ENCODE results near the gene MPP2. TPM values are rescaled to one million over a fixed set of nuclear protein-coding genes. Genes with fewer than 3 reads are reported as not detected.

The MPP2 gene
- total RNA-seq, 2 experiments from 2014 or later: 3.5 to 4.0 TPM

DNA sequence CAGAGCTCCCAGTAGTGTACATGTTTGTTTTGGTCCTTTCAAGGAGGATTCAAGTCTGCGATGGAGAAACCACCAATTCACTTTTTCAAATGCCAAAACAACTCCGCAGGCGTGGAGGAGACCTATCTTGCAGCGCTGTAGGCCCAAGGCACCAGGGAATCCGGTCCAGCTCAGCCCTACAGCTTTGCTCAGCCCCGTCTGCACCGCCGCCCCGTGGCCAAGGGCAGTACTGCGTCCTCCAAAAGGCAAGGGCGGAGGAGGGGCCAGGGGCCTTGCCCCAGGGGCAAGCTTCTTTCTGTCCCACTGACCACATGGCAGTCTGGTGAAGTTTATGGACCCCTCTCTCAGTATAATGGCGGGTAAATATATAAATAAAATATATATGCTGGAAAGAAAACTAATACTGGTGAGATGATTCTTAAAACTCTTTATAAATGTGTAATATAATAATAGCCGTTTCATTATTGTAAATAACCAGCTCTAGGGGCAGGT lies 61.1 kb downstream of the MPP2 start:
- ChIA-PET CTCF (interaction anchor here (0.6 to 1.5 kb wide), 19 partner anchors 9 to 929 kb away, joined by 3 to 6 read pairs (median 4); partner anchors contain the start of gene DUSP3), POLR2A (interaction anchor here (1.4 kb wide), 1 partner anchor 68 kb away, joined by 3 read pairs; the partner anchor contains the start of gene DUSP3)
- no peak overlapping the region for H3K4me3 Mint-ChIP-seq
- TF ChIP-seq, protein P1, sequence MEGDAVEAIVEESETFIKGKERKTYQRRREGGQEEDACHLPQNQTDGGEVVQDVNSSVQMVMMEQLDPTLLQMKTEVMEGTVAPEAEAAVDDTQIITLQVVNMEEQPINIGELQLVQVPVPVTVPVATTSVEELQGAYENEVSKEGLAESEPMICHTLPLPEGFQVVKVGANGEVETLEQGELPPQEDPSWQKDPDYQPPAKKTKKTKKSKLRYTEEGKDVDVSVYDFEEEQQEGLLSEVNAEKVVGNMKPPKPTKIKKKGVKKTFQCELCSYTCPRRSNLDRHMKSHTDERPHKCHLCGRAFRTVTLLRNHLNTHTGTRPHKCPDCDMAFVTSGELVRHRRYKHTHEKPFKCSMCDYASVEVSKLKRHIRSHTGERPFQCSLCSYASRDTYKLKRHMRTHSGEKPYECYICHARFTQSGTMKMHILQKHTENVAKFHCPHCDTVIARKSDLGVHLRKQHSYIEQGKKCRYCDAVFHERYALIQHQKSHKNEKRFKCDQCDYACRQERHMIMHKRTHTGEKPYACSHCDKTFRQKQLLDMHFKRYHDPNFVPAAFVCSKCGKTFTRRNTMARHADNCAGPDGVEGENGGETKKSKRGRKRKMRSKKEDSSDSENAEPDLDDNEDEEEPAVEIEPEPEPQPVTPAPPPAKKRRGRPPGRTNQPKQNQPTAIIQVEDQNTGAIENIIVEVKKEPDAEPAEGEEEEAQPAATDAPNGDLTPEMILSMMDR (IDR thresholded peaks at IDR 0.05): peak; percentile 92
- H3K4me1 ChIP-seq (ENCODE audit: insufficient read depth, low read length): no peaks in the 10 kb centered on the region
- no peaks in the 10 kb centered on the region for H3K4me1 Mint-ChIP-seq (ENCODE audit: low read depth)
- H3K27me3 Mint-ChIP-seq: peaks cover 40% of the 10 kb centered on the region
- H3K9me3 Mint-ChIP-seq: no peaks in the 10 kb centered on the region
- H3K27me3 ChIP-seq (ENCODE audit: control insufficient read depth in 1 of 2, insufficient read depth in 2 of 2, low read length in 2 of 2): peaks cover 3 to 7% of the 10 kb centered on the region in 2 experiments
- H3K27ac Mint-ChIP-seq: no peak overlapping the region
- H3K36me3 ChIP-seq (ENCODE audit: insufficient read depth, low read length): no peaks in the 10 kb centered on the region
- peak; percentile 59 to 83 (median 72) for DNase-seq
- H3K4me3 ChIP-seq (ENCODE audit: low read length): no peak overlapping the region
- H3K36me3 Mint-ChIP-seq (ENCODE audit: low read depth): no peaks in the 10 kb centered on the region
- H3K9me3 ChIP-seq (ENCODE audit: control insufficient read depth in 1 of 2, insufficient read depth in 1 of 2, low read length in 2 of 2): no peaks in the 10 kb centered on the region
- intact Hi-C loops (cut with DNase I, micrococcal nuclease): loop anchor here (5.0 kb wide), 2 partner anchors 149 to 154 kb away; no protein-coding TSS in a partner anchor
- no peak overlapping the region for H3K27ac ChIP-seq (ENCODE audit: low read depth in 1 of 2, low read length in 2 of 2)
- ATAC-seq (ENCODE audit: poor library complexity): peak; percentile 100

DNA sequence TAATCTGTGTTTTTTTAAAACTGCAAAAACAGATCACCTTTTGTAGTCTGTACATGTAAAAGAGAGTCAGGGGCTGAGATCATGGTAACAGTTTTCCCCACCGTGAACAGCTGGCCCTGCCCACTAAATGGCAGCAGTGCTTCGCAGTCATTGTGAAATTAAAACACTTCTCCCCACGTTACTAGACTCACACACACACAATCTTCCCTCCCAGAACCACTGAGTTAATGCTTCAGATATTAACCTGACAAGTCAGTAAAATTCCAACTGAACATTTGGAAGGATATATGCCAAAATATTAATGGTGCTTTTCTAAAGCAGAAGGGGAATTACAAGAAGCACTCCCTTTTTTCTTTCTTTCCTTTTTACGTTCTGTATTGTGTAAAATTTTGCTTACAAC lies 61.6 kb downstream of the MPP2 start:
- Mint-ChIP-seq H3K27me3 (peaks cover 40% of the 10 kb centered on the region), H3K27ac (no peak overlapping the region), H3K4me1 (ENCODE audit: low read depth) (no peaks in the 10 kb centered on the region), H3K4me3 (no peak overlapping the region), H3K36me3 (ENCODE audit: low read depth) (no peaks in the 10 kb centered on the region), H3K9me3 (no peaks in the 10 kb centered on the region)
- no peaks in the 10 kb centered on the region for H3K36me3 ChIP-seq (ENCODE audit: insufficient read depth, low read length)
- POLR2A ChIA-PET: interaction anchor here (1.4 kb wide), 1 partner anchor 67 kb away, joined by 3 read pairs; the partner anchor contains the start of gene DUSP3
- peaks cover 4 to 7% of the 10 kb centered on the region in 2 experiments for H3K27me3 ChIP-seq (ENCODE audit: control insufficient read depth in 1 of 2, insufficient read depth in 2 of 2, low read length in 2 of 2)
- H3K4me1 ChIP-seq (ENCODE audit: insufficient read depth, low read length): no peaks in the 10 kb centered on the region
- DNase-seq (no peak), ATAC-seq (ENCODE audit: poor library complexity) (no peak)
- CTCF ChIA-PET: interaction anchor here (0.6 to 1.5 kb wide), 18 partner anchors 8 to 929 kb away, joined by 3 to 6 read pairs (median 4); partner anchors contain the start of gene DUSP3
- TF ChIP-seq, protein P1 (IDR thresholded peaks at IDR 0.05): no peak
- intact Hi-C loops (cut with DNase I, micrococcal nuclease): loop anchor here (5.0 kb wide), 2 partner anchors 148 to 153 kb away; no protein-coding TSS in a partner anchor
- no peak overlapping the region for H3K4me3 ChIP-seq (ENCODE audit: low read length)
- no peaks in the 10 kb centered on the region for H3K9me3 ChIP-seq (ENCODE audit: control insufficient read depth in 1 of 2, insufficient read depth in 1 of 2, low read length in 2 of 2)
- H3K27ac ChIP-seq (ENCODE audit: low read depth in 1 of 2, low read length in 2 of 2): no peak overlapping the region

DNA sequence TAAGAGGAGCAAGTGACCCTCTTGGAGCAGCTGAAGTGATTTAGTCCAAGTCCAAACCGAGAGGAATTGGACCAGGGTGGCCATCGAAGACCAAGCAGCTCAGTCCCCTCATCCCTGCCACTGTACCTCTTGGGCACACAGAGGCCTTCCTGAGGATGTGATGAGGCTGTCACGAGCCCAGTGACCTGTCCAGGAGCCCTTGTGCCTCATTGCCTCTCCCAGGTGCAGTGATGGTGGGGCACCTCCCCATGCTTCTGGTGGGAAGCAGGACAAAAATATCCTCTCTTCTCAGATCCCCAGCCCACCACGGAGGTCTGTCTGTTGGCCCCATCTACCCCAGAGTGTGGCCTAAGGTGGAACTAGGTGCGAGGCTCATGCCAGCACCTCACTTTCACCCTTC lies 63.1 kb downstream of the MPP2 start:
- intact Hi-C loops (cut with DNase I, micrococcal nuclease): no loop called here
- Histone ChIP-seq H3K27me3 (ENCODE audit: control insufficient read depth in 1 of 2, insufficient read depth in 2 of 2, low read length in 2 of 2) (peaks cover 4 to 7% of the 10 kb centered on the region in 2 experiments), H3K4me1 (ENCODE audit: insufficient read depth, low read length) (no peaks in the 10 kb centered on the region), H3K4me3 (ENCODE audit: low read length) (no peak overlapping the region), H3K36me3 (ENCODE audit: insufficient read depth, low read length) (no peaks in the 10 kb centered on the region), H3K27ac (ENCODE audit: low read depth in 1 of 2, low read length in 2 of 2) (no peak overlapping the region), H3K9me3 (ENCODE audit: control insufficient read depth in 1 of 2, insufficient read depth in 1 of 2, low read length in 2 of 2) (no peaks in the 10 kb centered on the region)
- DNase-seq: no peak
- Mint-ChIP-seq H3K36me3 (ENCODE audit: low read depth) (no peaks in the 10 kb centered on the region), H3K9me3 (no peaks in the 10 kb centered on the region), H3K27me3 (peaks cover 46% of the 10 kb centered on the region), H3K4me1 (ENCODE audit: low read depth) (no peaks in the 10 kb centered on the region), H3K4me3 (no peak overlapping the region), H3K27ac (no peak overlapping the region)
- TF ChIP-seq, protein P1 (IDR thresholded peaks at IDR 0.05): no peak
- no peak for ATAC-seq (ENCODE audit: poor library complexity)
- ChIA-PET CTCF (no interaction called here), POLR2A (no interaction called here)
